ENCODE results near the gene PHACTR4. TPM values are rescaled to one million over a fixed set of nuclear protein-coding genes. Genes with fewer than 3 reads are reported as not detected.

PHACTR4 gene
- total RNA-seq, 1 experiment from 2014 or later: 52.9 TPM

DNA sequence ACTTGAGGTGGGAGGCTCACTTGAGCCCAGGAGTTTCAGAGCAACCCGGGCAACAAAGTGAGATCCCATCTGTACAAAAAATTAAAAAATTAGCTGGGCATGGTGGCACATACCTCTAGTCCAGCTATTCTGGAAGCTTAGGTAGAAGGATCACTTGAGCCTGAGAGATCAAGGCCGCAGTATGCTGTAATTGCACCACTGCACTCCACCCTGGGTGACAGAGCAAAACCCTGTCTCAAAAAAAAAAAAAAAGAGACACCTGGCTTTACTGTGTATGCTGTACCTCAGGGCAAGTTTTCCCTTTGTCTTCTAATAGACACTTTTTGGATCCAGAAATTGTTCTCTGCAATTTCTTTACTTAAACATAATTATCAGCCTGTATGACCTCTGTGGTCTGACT is 113.2 kb downstream of the PHACTR4 start:
- ATAC-seq: no peak
- no peak overlapping the region for H3K4me3 Mint-ChIP-seq

DNA sequence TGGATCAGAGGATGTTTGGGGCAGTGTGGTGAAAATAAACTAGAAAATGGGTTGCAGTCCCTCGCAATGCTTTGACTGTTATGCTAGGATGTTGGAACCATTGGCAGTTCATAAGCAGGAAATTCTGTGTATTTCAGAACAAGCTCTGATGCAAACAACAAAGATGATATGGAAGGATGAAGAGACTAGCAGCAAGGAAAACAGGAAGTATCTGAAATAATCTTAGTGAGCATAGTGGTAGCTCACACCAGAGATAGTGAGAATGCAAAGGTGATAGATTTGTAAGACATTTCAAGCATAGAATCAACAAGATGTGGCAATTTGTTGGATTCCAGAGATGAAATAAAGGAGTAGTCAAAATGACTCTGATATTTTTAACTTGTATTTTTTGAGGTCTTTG is 125.2 kb downstream of the PHACTR4 start:
- ATAC-seq: no peak
- no peak overlapping the region for H3K4me3 Mint-ChIP-seq
- no peaks in the 10 kb centered on the region for H3K4me1 Mint-ChIP-seq
- TF ChIP-seq, protein P1, sequence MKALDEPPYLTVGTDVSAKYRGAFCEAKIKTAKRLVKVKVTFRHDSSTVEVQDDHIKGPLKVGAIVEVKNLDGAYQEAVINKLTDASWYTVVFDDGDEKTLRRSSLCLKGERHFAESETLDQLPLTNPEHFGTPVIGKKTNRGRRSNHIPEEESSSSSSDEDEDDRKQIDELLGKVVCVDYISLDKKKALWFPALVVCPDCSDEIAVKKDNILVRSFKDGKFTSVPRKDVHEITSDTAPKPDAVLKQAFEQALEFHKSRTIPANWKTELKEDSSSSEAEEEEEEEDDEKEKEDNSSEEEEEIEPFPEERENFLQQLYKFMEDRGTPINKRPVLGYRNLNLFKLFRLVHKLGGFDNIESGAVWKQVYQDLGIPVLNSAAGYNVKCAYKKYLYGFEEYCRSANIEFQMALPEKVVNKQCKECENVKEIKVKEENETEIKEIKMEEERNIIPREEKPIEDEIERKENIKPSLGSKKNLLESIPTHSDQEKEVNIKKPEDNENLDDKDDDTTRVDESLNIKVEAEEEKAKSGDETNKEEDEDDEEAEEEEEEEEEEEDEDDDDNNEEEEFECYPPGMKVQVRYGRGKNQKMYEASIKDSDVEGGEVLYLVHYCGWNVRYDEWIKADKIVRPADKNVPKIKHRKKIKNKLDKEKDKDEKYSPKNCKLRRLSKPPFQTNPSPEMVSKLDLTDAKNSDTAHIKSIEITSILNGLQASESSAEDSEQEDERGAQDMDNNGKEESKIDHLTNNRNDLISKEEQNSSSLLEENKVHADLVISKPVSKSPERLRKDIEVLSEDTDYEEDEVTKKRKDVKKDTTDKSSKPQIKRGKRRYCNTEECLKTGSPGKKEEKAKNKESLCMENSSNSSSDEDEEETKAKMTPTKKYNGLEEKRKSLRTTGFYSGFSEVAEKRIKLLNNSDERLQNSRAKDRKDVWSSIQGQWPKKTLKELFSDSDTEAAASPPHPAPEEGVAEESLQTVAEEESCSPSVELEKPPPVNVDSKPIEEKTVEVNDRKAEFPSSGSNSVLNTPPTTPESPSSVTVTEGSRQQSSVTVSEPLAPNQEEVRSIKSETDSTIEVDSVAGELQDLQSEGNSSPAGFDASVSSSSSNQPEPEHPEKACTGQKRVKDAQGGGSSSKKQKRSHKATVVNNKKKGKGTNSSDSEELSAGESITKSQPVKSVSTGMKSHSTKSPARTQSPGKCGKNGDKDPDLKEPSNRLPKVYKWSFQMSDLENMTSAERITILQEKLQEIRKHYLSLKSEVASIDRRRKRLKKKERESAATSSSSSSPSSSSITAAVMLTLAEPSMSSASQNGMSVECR (CRISPR knock-in tag; IDR thresholded peaks at IDR 0.05; ENCODE audit: borderline replicate concordance): no peak
- no peak for TF ChIP-seq FOXJ3 (CRISPR knock-in tag; IDR thresholded peaks at IDR 0.05; ENCODE audit: borderline replicate concordance)
- TF ChIP-seq NR3C1 (CRISPR knock-in tag; conservative IDR thresholded peaks at IDR 0.05; ENCODE audit: low read depth): no peak
- no peak for TF ChIP-seq ZBTB21 (CRISPR knock-in tag; IDR thresholded peaks at IDR 0.05; ENCODE audit: borderline replicate concordance)
- TF ChIP-seq SMAD3 (CRISPR knock-in tag; IDR thresholded peaks at IDR 0.05; ENCODE audit: borderline replicate concordance): no peak
- no peak for TF ChIP-seq SMAD4 (CRISPR knock-in tag; IDR thresholded peaks at IDR 0.05)
- no peak for TF ChIP-seq ETV6 (CRISPR knock-in tag; IDR thresholded peaks at IDR 0.05)
- TF ChIP-seq, protein P2, sequence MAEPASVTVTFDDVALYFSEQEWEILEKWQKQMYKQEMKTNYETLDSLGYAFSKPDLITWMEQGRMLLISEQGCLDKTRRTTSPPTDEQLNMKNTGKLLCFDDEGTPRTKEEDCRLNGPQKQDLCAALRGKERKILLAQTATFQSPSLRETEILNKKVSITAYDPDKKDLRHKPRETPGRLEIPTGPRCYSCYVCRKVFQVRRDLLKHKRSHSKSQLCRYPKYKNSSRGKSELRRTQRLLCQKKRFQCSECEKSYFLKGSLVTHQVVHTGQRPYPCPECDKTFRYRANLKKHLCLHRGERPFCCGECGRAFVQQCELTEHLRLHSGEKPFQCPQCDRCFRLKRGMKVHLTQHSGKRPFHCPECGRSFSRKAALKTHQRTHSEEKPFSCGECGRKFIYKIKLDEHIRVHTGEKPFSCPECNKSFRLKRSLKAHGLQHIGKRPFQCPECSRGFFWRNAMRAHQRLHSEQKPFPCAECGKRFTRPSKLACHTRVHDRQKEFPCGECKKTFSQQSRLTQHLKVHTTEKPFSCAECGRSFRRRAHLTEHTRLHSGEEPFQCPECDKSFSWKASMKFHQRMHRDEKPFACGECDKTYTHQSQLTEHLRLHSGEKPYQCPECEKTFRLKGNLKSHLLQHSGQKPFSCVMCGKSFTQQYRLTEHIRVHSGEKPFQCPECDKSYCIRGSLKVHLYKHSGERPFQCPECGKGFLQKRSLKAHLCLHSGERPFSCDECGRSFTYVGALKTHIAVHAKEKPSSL (CRISPR knock-in tag; conservative IDR thresholded peaks at IDR 0.05): no peak
- TF ChIP-seq, protein P3, sequence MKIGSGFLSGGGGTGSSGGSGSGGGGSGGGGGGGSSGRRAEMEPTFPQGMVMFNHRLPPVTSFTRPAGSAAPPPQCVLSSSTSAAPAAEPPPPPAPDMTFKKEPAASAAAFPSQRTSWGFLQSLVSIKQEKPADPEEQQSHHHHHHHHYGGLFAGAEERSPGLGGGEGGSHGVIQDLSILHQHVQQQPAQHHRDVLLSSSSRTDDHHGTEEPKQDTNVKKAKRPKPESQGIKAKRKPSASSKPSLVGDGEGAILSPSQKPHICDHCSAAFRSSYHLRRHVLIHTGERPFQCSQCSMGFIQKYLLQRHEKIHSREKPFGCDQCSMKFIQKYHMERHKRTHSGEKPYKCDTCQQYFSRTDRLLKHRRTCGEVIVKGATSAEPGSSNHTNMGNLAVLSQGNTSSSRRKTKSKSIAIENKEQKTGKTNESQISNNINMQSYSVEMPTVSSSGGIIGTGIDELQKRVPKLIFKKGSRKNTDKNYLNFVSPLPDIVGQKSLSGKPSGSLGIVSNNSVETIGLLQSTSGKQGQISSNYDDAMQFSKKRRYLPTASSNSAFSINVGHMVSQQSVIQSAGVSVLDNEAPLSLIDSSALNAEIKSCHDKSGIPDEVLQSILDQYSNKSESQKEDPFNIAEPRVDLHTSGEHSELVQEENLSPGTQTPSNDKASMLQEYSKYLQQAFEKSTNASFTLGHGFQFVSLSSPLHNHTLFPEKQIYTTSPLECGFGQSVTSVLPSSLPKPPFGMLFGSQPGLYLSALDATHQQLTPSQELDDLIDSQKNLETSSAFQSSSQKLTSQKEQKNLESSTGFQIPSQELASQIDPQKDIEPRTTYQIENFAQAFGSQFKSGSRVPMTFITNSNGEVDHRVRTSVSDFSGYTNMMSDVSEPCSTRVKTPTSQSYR (CRISPR knock-in tag; IDR thresholded peaks at IDR 0.05): no peak
- CTCF ChIA-PET: no interaction called here
- H3K27me3 Mint-ChIP-seq (ENCODE audit: low read depth): no peaks in the 10 kb centered on the region
- no peaks in the 10 kb centered on the region for H3K9me3 Mint-ChIP-seq
- POLR2A ChIA-PET: interaction anchor here (0.6 kb wide), 1 partner anchor 248 kb away, joined by 3 read pairs; no protein-coding TSS in a partner anchor
- no peak for DNase-seq (ENCODE audit: low spot score)
- H3K27ac Mint-ChIP-seq: no peak overlapping the region
- H3K36me3 Mint-ChIP-seq: peaks cover 53% of the 10 kb centered on the region

More for the DNA sequence above, 113.2 kb downstream of the PHACTR4 start:
- TF ChIP-seq ZBTB43 (CRISPR knock-in tag; IDR thresholded peaks at IDR 0.05): no peak
- TF ChIP-seq, protein P4, sequence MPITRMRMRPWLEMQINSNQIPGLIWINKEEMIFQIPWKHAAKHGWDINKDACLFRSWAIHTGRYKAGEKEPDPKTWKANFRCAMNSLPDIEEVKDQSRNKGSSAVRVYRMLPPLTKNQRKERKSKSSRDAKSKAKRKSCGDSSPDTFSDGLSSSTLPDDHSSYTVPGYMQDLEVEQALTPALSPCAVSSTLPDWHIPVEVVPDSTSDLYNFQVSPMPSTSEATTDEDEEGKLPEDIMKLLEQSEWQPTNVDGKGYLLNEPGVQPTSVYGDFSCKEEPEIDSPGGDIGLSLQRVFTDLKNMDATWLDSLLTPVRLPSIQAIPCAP (CRISPR knock-in tag; IDR thresholded peaks at IDR 0.05): no peak
- Mint-ChIP-seq H3K36me3 (peaks cover 43% of the 10 kb centered on the region), H3K27me3 (ENCODE audit: low read depth) (no peaks in the 10 kb centered on the region), H3K27ac (no peak overlapping the region), H3K9me3 (no peaks in the 10 kb centered on the region), H3K4me1 (no peaks in the 10 kb centered on the region)
- ChIA-PET POLR2A (no interaction called here), CTCF (no interaction called here)
- DNase-seq (ENCODE audit: low spot score): no peak
